T-helper 1 cell treated with Interleukin-12 subunit alpha and Interleukin-12 subunit beta and Interleukin-4 antibody, amounts not matched to agents 30 μg/mL and 1 μg/mL, for 36 hours (primary cell): ENCODE results near the gene MFN1.
A peak's percentile ranks its signal among the peaks of the same experiment; 100 is the strongest.
"Not testable (repeated sequence)": the region's sequence is repeated elsewhere in the genome, so short reads cannot be mapped to it uniquely, and the experiment has no call there.

Experiments used
- H3K27ac Mint-ChIP-seq: one replicate; pipeline ENCODE4 v1.8.0; 2021; ENCODE audit warnings: mild to moderate bottlenecking, mixed read lengths
- H3K27me3 Mint-ChIP-seq: one replicate; pipeline ENCODE4 v1.8.0; 2021; ENCODE audit warnings: low read depth, mixed read lengths
- H3K36me3 Mint-ChIP-seq: one replicate; pipeline ENCODE4 v1.8.0; 2021; ENCODE audit warnings: low read depth, mixed read lengths
- H3K4me1 Mint-ChIP-seq: one replicate; pipeline ENCODE4 v1.8.0; 2021; ENCODE audit warnings: low read depth, mixed read lengths
- H3K4me3 Mint-ChIP-seq: one replicate; pipeline ENCODE4 v1.8.0; 2021; ENCODE audit warnings: mild to moderate bottlenecking, moderate library complexity, mixed read lengths
- H3K9me3 Mint-ChIP-seq: one replicate; pipeline ENCODE4 v1.8.0; 2021; ENCODE audit warnings: mixed read lengths

The MFN1 gene

GRCh38 chr3:179347345-179348194 is at the start of gene MFN1:
Gene MFN1, plus strand, starts transcription at chr3:179347709. Its CDS starts 1,143 bp downstream, at chr3:179348852.
- Mint-ChIP-seq H3K36me3 (peaks cover 13% of the 10 kb centered on the region), H3K4me1 (peaks cover 20% of the 10 kb centered on the region), H3K9me3 (no peaks in the 10 kb centered on the region), H3K27me3 (no peaks in the 10 kb centered on the region), H3K4me3 (peak within 1 kb of the TSS; percentile 98), H3K27ac (peak within 1 kb of the TSS; percentile 94)

DNA sequence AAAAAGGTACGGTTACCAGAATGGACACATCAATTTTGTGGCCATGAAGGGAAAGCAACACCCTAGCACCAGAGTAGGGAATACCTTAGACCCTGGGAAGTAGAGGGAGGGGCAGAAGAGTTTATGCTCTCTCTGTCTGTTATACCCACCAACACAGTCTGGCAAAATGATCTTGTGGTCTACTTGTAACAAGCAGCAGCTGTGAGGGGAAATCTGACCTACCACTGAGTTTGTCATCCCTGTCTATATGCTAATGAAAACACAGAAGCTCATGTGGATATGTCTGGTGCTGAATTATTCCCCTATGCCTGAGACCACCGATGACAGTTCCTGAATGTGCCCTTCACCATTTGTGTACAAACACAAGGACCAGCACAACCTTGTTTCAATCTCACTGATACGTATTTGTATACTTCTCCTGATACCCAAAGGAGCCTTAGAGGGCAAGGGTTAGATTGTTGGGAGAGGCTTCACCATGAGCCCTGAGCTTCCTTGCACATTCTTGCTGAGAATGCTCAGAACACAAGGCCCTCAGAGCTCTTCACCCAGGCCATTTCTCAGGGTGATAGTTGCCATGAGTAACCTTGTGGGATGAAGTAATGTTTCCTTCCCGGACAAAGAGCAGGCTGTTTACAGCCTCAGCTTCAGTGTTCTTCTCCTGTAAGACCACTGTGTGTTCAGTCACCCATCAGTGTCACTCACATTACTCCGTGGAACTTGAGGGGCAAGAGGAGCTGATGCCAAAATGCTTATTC is 49.4 kb upstream of the MFN1 start:
- H3K27ac Mint-ChIP-seq: no peak overlapping the region
- H3K36me3 Mint-ChIP-seq: no peaks in the 10 kb centered on the region
- H3K27me3 Mint-ChIP-seq: peaks cover 37% of the 10 kb centered on the region
- no peaks in the 10 kb centered on the region for H3K4me1 Mint-ChIP-seq
- no peak overlapping the region for H3K4me3 Mint-ChIP-seq
- no peaks in the 10 kb centered on the region for H3K9me3 Mint-ChIP-seq

- Mint-ChIP-seq H3K27me3 (peaks cover 36% of the 10 kb centered on the region), H3K4me3 (no peak overlapping the region), H3K36me3 (no peaks in the 10 kb centered on the region), H3K27ac (no peak overlapping the region), H3K9me3 (no peaks in the 10 kb centered on the region), H3K4me1 (no peaks in the 10 kb centered on the region)
Observed at GRCh38 chr3:179299316-179299715, 48.2 kb upstream of the MFN1 start.

DNA sequence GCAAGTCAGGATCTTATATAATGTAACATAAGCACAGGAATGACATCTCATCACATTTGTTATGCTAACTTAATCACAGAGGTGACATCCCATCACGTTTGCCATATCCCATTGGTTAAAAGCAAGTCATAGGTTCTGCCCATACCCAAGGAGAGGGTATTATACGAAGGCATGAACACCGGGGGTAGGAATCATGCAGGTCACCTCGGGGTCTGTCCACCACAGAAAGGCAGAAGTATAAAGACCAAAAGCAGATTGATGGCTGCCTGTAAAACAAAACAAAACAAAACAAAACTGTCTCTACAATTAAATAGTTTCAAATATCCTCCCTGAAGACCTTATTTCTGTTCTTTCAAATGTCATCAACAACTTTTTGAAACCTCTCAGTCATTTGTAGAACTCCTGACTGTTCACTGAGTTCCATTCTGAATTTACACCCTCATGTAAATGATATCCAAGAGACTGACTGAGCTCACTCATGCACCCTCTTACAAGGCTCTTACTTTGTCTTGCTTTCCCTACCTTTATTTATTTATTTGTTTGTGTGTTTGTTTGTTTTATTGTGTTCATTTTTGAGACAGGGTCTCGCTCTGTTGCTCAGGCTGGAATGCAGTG is 47.4 kb upstream of the MFN1 start:
- Mint-ChIP-seq H3K9me3 (no peaks in the 10 kb centered on the region), H3K36me3 (no peaks in the 10 kb centered on the region), H3K27ac (no peak overlapping the region), H3K4me1 (no peaks in the 10 kb centered on the region), H3K27me3 (peaks cover 31% of the 10 kb centered on the region), H3K4me3 (no peak overlapping the region)

DNA sequence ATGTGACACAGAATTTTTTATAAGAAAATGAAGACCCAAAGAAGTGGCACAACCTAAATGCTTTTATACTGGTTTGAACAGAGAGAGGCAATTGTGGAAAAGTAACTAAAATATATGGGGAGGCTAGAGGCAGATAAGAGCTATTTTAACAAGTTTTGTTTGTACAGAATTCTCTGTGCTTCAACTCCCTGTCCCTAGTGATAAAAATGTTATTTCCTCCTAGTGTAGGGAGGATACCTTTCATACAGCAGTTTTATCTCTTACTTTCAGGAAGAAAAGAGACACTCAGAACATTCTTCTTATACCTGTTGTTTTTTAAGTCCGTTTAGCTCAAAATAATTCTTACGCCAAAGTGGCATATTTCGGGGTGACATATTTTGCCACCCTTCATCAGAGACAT is 45.9 kb upstream of the MFN1 start:
- no peak overlapping the region for H3K4me3 Mint-ChIP-seq
- H3K9me3 Mint-ChIP-seq: no peaks in the 10 kb centered on the region
- H3K36me3 Mint-ChIP-seq: no peaks in the 10 kb centered on the region
- H3K4me1 Mint-ChIP-seq: no peaks in the 10 kb centered on the region
- no peak overlapping the region for H3K27ac Mint-ChIP-seq
- H3K27me3 Mint-ChIP-seq: peaks cover 36% of the 10 kb centered on the region

DNA sequence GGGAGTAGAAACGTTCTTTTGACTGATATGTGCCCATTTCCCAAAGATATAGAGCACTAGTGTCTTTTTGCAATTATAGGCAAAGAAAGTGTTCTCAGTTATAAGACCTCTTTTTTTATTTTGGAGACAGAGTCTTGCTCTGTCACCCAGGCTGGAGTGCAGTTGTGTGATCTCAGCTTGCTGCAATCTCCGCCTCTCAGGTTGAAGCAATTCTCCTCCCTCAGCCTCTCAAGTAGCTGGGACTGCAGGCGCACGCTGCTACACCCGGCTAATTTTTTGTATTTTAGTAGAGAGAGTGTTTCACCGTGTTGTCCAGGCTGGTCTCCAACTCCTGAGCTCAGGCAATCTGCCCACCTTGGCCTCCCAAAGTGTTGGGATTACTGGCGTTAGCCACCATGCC is 45.4 kb upstream of the MFN1 start:
- H3K9me3 Mint-ChIP-seq: no peaks in the 10 kb centered on the region
- no peaks in the 10 kb centered on the region for H3K36me3 Mint-ChIP-seq
- no peak overlapping the region for H3K4me3 Mint-ChIP-seq
- H3K4me1 Mint-ChIP-seq: no peaks in the 10 kb centered on the region
- H3K27ac Mint-ChIP-seq: no peak overlapping the region
- peaks cover 31% of the 10 kb centered on the region for H3K27me3 Mint-ChIP-seq

DNA sequence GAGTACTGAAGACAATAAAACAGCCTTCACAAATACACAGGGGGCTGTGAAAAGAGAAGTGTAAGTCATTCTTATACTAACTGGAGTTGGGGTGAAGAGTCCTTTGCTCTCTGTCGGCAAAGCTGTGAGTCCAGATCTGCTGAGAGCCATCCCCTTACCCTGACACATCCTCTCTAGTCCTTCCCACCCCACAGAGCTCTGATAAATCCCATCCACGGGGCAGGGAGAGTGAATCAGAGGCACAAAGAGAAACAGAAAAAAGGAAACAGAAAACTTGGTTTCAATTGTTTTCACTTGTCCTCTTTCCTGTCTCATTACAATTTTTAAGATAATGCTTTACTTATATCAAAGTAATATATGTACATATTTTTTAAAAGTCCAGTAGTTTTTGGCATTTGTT is 42.9 kb upstream of the MFN1 start:
- Mint-ChIP-seq H3K36me3 (no peaks in the 10 kb centered on the region), H3K27ac (no peak overlapping the region), H3K9me3 (no peaks in the 10 kb centered on the region), H3K27me3 (peaks cover 21% of the 10 kb centered on the region), H3K4me3 (no peak overlapping the region), H3K4me1 (no peaks in the 10 kb centered on the region)

- H3K4me3 Mint-ChIP-seq, H3K4me1 Mint-ChIP-seq, H3K27ac Mint-ChIP-seq, H3K36me3 Mint-ChIP-seq, H3K9me3 Mint-ChIP-seq: not testable (repeated sequence)
- peaks cover 26% of the 10 kb centered on the region for H3K27me3 Mint-ChIP-seq
Observed at GRCh38 chr3:179307362-179307761, 40.1 kb upstream of the MFN1 start.

DNA sequence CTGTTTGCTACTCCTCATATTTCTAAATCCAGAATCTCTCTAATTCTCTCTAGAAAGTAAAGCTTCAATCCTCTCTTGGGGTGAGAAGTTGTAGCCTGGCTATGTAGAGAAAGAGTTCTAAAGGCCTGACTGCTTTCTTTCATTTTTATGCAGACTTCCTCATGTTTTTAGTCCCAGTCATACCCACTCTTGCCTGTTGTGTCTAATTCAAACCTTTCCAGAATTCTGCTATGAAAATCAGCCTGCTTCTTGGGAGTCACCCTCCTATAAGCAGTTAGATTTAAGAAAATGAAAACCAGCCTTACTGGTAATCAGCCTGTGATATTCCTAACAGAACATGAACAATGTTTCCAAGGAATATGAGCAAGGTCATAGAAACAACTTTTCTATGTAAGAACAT is 39.5 kb upstream of the MFN1 start:
- Mint-ChIP-seq H3K4me1 (no peaks in the 10 kb centered on the region), H3K27ac (no peak overlapping the region), H3K36me3 (no peaks in the 10 kb centered on the region), H3K4me3 (no peak overlapping the region), H3K27me3 (peaks cover 29% of the 10 kb centered on the region), H3K9me3 (no peaks in the 10 kb centered on the region)

DNA sequence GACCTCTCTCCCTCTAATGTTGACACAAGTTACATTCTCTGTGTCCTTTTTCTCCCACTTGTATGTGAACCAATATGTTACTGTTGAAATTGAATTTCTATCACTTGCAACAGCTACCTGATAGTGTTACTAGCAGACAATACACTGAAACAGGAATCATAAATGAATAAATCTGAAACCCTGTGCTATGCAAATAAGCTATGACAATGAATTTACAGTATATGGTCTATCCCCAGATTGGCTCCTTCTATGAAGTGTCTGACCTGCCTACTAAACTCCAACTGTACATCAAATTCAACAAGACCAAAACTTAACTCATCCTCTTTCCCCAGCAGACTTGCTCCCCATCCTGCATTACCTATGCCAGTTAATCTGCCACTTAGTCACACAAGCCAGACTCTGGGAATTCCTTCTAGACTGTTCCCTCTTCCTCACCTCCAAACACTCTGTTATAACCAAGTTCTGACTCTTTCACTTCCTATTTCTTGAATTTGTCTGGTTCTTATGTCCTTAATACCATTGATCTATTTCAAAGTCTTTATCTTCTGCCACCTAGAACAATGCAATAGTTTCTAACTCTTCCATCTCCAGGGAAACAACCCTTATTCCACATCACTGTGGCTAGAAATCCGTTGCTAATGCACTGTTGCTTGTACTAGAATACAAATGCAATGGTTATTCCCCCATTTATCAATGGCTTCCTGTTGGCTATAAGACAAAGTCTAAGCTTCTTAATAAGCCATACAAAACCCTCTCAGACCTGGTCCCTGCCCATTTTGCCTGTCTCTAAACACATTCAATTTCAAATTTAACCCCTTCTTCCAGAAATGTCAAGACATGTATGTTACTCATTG is 38.1 kb upstream of the MFN1 start:
- Mint-ChIP-seq H3K4me3 (no peak overlapping the region), H3K4me1 (no peaks in the 10 kb centered on the region), H3K27ac (no peak overlapping the region), H3K9me3 (no peaks in the 10 kb centered on the region), H3K27me3 (peaks cover 32% of the 10 kb centered on the region), H3K36me3 (no peaks in the 10 kb centered on the region)

DNA sequence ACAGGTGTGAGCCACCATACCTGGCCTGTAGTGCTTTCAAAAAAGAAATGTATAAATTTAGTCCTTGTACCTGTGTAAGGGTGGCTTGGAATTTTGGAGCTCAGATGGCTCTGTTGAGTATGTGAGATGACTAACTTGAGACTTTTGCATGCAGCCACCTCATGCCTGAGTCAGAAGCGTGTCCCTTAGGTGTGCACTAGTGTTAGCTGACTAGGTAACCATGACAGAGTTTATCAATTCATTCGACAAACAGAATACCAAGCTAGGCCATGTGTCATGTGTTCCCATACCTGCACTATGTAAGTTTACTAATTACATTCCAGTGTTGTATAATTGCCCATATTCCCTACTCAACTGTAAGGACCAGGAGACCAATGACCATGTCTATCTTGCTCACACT is 28.6 kb upstream of the MFN1 start:
- Mint-ChIP-seq H3K4me3 (no peak overlapping the region), H3K9me3 (no peaks in the 10 kb centered on the region), H3K36me3 (no peaks in the 10 kb centered on the region)

GRCh38 chr3:179321668-179322285 is 25.7 kb upstream of the MFN1 start:
- Mint-ChIP-seq H3K27ac (peak overlapping the region; percentile 59), H3K36me3 (peaks cover 8% of the 10 kb centered on the region), H3K4me1 (peaks cover 24% of the 10 kb centered on the region), H3K27me3 (peaks cover 28% of the 10 kb centered on the region), H3K4me3 (peak overlapping the region; percentile 79), H3K9me3 (no peaks in the 10 kb centered on the region)

More for the DNA sequence above, 28.6 kb upstream of the MFN1 start:
- peaks cover 41% of the 10 kb centered on the region for H3K27me3 Mint-ChIP-seq
- peaks cover 17% of the 10 kb centered on the region for H3K4me1 Mint-ChIP-seq
- no peak overlapping the region for H3K27ac Mint-ChIP-seq

DNA sequence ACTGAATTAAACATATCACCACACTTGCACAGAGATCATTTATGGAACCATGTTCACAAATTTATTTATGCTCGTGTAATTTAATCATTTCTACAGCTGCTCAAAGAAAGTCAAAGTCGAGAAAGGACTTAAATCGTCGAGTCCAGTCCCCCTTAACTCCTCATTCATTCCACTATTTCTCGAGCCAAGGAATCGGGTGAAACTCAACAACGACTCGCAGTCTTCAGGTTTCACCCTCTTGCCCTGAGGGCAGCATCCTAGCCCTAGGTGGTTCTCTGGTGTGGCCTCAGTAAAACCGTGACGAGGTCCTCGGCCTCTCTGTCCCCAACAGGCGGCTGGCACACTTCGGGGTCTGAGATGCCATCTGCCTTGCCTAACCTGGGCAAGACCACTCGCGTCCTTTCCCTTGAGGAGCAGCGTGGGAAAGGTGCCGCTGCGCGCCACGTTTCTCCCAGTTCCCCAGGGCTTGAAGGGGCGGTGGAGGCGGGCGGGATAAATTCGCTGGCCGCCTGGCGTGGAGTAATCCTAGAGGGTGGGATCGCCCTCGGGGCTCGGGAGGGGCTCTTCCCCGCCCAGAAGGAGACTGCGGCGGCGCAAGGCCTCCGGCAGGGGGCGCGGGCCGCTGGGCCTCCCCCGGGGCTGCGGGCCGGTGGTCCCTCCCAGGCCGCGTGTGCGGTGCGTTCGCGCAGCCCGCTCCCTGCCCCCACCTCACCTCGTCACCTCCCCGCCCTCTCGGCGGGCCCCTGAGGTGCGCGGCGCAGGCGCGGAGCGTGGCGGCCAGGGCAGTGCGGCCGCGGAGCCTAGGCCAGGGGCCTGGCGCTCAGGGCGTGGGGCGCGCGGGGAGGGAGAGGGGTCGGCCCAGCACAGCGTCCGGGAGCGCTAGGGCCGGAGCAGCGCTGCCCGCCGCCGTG is 25.0 kb upstream of the MFN1 start, which contains the start of gene ZNF639:
Gene ZNF639, plus strand, starts transcription at position 746 of the 911 bp plus-strand sequence. CDS start 5,263 bp downstream, outside the sequence.
- no peaks in the 10 kb centered on the region for H3K9me3 Mint-ChIP-seq
- peak within 1 kb of the TSS; percentile 92 for H3K4me3 Mint-ChIP-seq
- peaks cover 26% of the 10 kb centered on the region for H3K4me1 Mint-ChIP-seq
- peak within 1 kb of the TSS; percentile 97 for H3K27ac Mint-ChIP-seq
- H3K27me3 Mint-ChIP-seq: peaks cover 28% of the 10 kb centered on the region
- peaks cover 9% of the 10 kb centered on the region for H3K36me3 Mint-ChIP-seq
